ENCODE measurements around the gene ZDHHC8.

DNA sequence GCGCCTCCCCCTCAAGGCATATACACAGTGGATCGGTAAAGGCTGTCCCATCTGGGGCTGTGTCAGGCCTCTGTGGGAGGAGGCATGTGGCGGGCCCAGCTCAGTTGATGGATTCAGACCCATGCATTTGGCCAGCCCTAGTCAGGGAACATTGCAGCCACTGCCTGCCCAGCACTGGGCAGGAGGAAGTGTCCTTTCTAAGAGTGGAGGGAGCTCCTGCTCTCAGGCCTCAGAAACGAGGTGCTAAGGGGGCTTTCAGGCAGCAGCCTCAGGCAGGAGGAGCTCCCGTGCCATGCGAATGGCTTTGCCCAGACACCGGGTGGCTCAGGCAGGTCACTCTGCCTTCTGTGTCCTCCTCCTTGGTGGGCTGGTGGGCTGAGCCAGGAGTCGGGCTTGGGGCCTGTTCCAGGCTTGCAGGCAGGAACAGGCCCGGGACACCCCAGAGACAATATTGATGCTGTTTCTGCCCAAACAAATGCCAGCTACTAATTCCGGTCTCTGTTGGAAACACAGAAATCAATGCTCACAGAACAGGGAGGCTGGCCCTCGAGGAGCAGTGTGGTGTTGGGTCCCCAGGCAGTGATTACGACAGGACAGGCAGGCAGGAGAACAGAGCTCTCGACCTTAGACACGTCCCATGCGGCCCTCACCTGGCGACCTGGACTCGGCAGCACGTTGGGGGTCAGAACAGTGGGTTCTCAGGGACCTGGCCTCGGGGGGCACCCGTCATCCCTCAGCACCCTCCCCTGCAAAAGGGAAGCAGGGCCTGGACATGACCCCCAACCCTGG is 61.6 kb downstream of the ZDHHC8 start:
- TF ChIP-seq POLR2A (IDR thresholded peaks at IDR 0.05; ENCODE audit: low read length), result no peak
- no peak for TF ChIP-seq GATA1 (IDR thresholded peaks at IDR 0.05; ENCODE audit: low read depth, low read length)
